Prostate gland (tissue), 2 donors: ENCODE results near the gene OR1N2.
"Not testable (repeated sequence)": the region's sequence is repeated elsewhere in the genome, so short reads cannot be mapped to it uniquely, and the experiment has no call there.

Source experiments
- CTCF ChIP-seq, 4 experiments: fragments of 200-600 bp in 2 of 4; fragments of 450-650 bp in 2 of 4; sonication (generic) in 2 of 4; IDR thresholded peaks; 1 replicate in 3 of 4; 2 replicates in 1 of 4; pipeline ENCODE4 v1.5.1; 2016 to 2019; ENCODE audit warnings: antibody characterized with exemption in 4 of 4, mild to moderate bottlenecking in 2 of 4, moderate library complexity in 2 of 4
- POLR2A ChIP-seq: fragments of 450-650 bp; IDR thresholded peaks from one replicate; pipeline ENCODE4 v1.6.1; 2016; ENCODE audit warnings: antibody characterized with exemption, mild to moderate bottlenecking
- POLR2AphosphoS5 ChIP-seq: sonication (generic); formaldehyde crosslinking; IDR thresholded peaks from one replicate; pipeline ENCODE4 v1.6.1; 2017; ENCODE audit warnings: antibody characterized with exemption

DNA sequence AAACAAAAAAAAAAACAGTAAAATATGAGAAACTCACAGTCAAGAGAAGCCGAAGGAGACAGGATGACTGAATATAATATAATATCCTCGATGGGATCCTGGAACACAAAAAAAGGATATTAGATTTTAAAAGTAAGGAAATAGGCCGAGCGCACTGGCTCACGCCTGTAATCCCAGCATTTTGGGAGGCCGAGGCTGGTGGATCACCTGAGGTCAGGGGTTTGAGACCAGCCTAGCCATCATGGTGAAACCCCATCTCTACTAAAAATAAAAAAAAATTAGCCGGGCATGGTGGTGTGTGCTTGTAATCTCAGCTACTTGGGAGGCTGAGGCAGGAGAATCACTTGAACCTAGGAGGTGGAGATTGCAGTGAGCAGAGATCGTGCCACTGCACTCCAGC, 30.4 kb downstream of the OR1N2 start, which contains the start of gene OR1L8:
- not testable (repeated sequence) for TF ChIP-seq CTCF (IDR thresholded peaks at IDR 0.05); POLR2A; POLR2AphosphoS5
